HEK293 (cell line): Measurements from ENCODE around the gene LUC7L2.

Experiments
- SP7 ChIP-seq: fragments of 450-650 bp; formaldehyde crosslinking; IDR thresholded peaks from 2 replicates; pipeline ENCODE4 v1.5.1; 2016; ENCODE audit warnings: missing biosample characterization, missing genetic modification characterization
- ZNF112 ChIP-seq: fragments of 450-650 bp; formaldehyde crosslinking; IDR thresholded peaks from 2 replicates; pipeline ENCODE4 v1.5.0; 2017; ENCODE audit warnings: missing biosample characterization, missing genetic modification characterization
- ZNF292 ChIP-seq: fragments of 450-650 bp; formaldehyde crosslinking; IDR thresholded peaks from 2 replicates; pipeline ENCODE4 v1.5.1; 2016; ENCODE audit warnings: low read depth, missing biosample characterization, missing genetic modification characterization, borderline replicate concordance
- TF ChIP-seq, protein P1 (sequence below): fragments of 450-650 bp; formaldehyde crosslinking; IDR thresholded peaks from 2 replicates; pipeline ENCODE4 v1.5.1; 2016; ENCODE audit warnings: missing biosample characterization, missing genetic modification characterization

DNA sequence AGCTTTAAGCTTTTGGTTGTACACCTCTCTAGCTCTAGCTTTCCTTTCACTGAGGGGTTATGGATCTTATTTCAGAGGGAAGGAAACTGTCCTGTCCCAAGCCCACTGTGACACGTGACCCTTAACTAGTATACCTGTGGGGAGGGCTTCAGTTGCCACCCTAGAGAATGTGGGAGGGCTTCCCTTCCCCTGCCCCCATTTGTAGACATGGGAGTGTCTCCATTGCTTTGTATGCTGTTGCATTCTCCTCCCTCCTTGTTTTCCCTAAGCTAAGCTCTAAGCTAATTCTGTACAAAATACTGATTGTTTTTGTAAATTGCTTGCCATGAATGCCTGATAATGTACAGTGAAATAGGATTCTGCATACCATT, 11.2 kb downstream of the LUC7L2 start:
- TF ChIP-seq SP7 (tag by site-specific recombination) (no peak), ZNF112 (no peak), ZNF292 (tag by site-specific recombination) (no peak)
- TF ChIP-seq, protein P1, sequence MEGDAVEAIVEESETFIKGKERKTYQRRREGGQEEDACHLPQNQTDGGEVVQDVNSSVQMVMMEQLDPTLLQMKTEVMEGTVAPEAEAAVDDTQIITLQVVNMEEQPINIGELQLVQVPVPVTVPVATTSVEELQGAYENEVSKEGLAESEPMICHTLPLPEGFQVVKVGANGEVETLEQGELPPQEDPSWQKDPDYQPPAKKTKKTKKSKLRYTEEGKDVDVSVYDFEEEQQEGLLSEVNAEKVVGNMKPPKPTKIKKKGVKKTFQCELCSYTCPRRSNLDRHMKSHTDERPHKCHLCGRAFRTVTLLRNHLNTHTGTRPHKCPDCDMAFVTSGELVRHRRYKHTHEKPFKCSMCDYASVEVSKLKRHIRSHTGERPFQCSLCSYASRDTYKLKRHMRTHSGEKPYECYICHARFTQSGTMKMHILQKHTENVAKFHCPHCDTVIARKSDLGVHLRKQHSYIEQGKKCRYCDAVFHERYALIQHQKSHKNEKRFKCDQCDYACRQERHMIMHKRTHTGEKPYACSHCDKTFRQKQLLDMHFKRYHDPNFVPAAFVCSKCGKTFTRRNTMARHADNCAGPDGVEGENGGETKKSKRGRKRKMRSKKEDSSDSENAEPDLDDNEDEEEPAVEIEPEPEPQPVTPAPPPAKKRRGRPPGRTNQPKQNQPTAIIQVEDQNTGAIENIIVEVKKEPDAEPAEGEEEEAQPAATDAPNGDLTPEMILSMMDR (tag by site-specific recombination): no peak
